Measurements from ENCODE around the gene NCKAP5. TPM values are rescaled to one million over a fixed set of nuclear protein-coding genes. Genes with fewer than 3 reads are reported as not detected.

The NCKAP5 gene
- total and polyA plus RNA-seq, 2 of the 13 experiments (the other 11 are each of a cell fraction or from before 2014, with no cell fraction given): 0.01 TPM; not detected in 1

DNA sequence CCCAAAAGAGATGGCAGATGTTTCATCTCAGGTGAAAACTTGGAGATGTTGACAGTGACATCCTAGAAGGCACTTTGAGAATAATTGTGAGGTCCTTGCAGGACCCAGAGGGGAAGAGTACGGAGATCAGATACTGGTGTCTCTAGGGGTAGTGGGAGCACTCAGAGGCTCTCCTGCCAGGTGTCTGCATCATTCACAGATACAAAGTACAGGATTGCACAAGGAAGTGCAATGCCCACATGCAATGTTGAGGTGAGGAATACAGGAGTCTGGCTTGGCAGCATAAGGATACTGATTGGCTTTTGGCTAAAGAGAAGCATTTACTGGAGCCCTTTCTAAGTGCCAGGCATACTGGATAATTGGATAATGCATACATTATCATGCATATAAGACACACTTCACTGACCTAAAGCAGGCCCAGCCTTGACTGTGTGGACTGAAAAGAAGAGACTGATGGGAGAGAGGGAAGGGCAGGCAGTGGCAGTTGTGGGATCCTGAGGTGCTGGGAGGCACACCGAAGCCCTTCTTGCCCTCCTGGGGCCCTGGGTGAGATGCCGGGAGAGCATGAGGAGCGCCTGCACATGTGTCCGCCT lies 31.0 kb upstream of the NCKAP5 start:
- Histone ChIP-seq H4K20me1 (ENCODE audit: insufficient read depth, low read length) (no peaks in the 10 kb centered on the region), H2AFZ (ENCODE audit: low read length) (no peak overlapping the region), H3K36me3 (replicated peaks in 1 of 2; ENCODE audit: control insufficient read depth in 1 of 2, insufficient read depth in 2 of 2, low read length in 2 of 2) (no peaks in the 10 kb centered on the region), H3K4me1 (ENCODE audit: insufficient read depth, low read length) (no peaks in the 10 kb centered on the region), H3K4me3 (replicated peaks in 1 of 3; ENCODE audit: insufficient read depth in 1 of 3, low read depth in 2 of 3, low read length in 3 of 3) (no peak overlapping the region), H3K27ac (ENCODE audit: extremely low read length, insufficient read depth, low read length) (no peak overlapping the region), H3K79me2 (ENCODE audit: insufficient read depth, low read length) (no peaks in the 10 kb centered on the region), H3K4me2 (ENCODE audit: low read depth, low read length) (no peak overlapping the region), H3K9me3 (ENCODE audit: low read length) (no peaks in the 10 kb centered on the region), H3K9ac (ENCODE audit: insufficient read depth, low read depth, low read length) (no peak overlapping the region), H3K27me3 (ENCODE audit: control insufficient read depth in 1 of 2, insufficient read depth in 2 of 2, low read length in 2 of 2) (peaks cover 0 to 5% of the 10 kb centered on the region in 2 experiments; a peak in 3 of 5 replicates)
- CTCF ChIA-PET (ENCODE audit: low intra/inter-chr PET ratio, low total read pairs): no interaction called here
- no peak for ATAC-seq
- POLR2A ChIA-PET: no interaction called here
- WGBS (ENCODE audit: low lambda C conversion rate): 18% methylated on average over 5 of the region's 5 CpGs
- no peak for DNase-seq (ENCODE audit: low spot score)
- no peak for FAIRE-seq
- BruUV-seq (replicated peaks): no TSS peak
- TF ChIP-seq SSRP1 (CRISPR knock-in tag; IDR thresholded peaks at IDR 0.05) (no peak), ZNF263 (CRISPR knock-in tag; IDR thresholded peaks at IDR 0.05) (peak; percentile 44; the same call in 1 of the 2 replicates), CEBPB (IDR thresholded peaks at IDR 0.05; ENCODE audit: borderline replicate concordance, low read depth, low read length) (peak; percentile 39; the same call in 1 of the 2 replicates)
- TF ChIP-seq, protein P1, sequence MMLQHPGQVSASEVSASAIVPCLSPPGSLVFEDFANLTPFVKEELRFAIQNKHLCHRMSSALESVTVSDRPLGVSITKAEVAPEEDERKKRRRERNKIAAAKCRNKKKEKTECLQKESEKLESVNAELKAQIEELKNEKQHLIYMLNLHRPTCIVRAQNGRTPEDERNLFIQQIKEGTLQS (CRISPR knock-in tag; IDR thresholded peaks at IDR 0.05): no peak
- intact Hi-C loops (cut with micrococcal nuclease; ENCODE audit: unreplicated experiment): no loop called here
- in situ Hi-C loops (cut with HindIII; ENCODE audit: extremely low pct_ligation_motif_present, low pct_unique_long_range_greater_than_20kb): no loop called here

DNA sequence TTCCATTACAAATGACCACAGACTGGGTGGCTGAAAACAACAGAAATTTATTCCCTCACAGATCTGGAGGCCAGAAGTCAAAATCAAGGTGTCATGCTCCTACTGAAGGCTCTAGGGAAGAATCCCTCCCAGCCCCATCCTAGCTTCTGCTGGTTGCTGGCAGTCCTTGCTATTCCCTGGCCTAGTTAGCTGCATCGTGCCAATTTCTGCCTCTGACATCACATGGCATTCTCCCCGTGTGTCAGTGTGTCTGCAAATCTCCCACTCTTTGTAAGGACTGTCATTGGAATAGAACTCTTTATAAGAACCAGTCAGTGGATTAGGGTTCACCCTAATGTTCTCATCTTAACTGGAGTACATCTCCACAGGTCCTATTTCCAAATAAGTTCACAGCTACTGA lies 30.5 kb upstream of the NCKAP5 start:
- Histone ChIP-seq H3K27me3 (ENCODE audit: control insufficient read depth in 1 of 2, insufficient read depth in 2 of 2, low read length in 2 of 2) (peaks cover 0 to 5% of the 10 kb centered on the region in 2 experiments; a peak in 3 of 5 replicates), H3K4me2 (ENCODE audit: low read depth, low read length) (no peak overlapping the region), H2AFZ (ENCODE audit: low read length) (no peak overlapping the region), H3K79me2 (ENCODE audit: insufficient read depth, low read length) (no peaks in the 10 kb centered on the region), H3K9ac (ENCODE audit: insufficient read depth, low read depth, low read length) (no peak overlapping the region), H3K4me3 (replicated peaks in 1 of 3; ENCODE audit: insufficient read depth in 1 of 3, low read depth in 2 of 3, low read length in 3 of 3) (no peak overlapping the region), H3K4me1 (ENCODE audit: insufficient read depth, low read length) (no peaks in the 10 kb centered on the region), H4K20me1 (ENCODE audit: insufficient read depth, low read length) (no peaks in the 10 kb centered on the region), H3K9me3 (ENCODE audit: low read length) (no peaks in the 10 kb centered on the region), H3K27ac (ENCODE audit: extremely low read length, insufficient read depth, low read length) (no peak overlapping the region), H3K36me3 (replicated peaks in 1 of 2; ENCODE audit: control insufficient read depth in 1 of 2, insufficient read depth in 2 of 2, low read length in 2 of 2) (no peaks in the 10 kb centered on the region)
- WGBS (ENCODE audit: low lambda C conversion rate): 0% methylated on average over 2 of the region's 2 CpGs
- intact Hi-C loops (cut with micrococcal nuclease; ENCODE audit: unreplicated experiment) (no loop called here), in situ Hi-C loops (cut with HindIII; ENCODE audit: extremely low pct_ligation_motif_present, low pct_unique_long_range_greater_than_20kb) (no loop called here)
- DNase-seq (ENCODE audit: low spot score) (no peak), ATAC-seq (no peak), FAIRE-seq (no peak)
- POLR2A ChIA-PET: no interaction called here
- no TSS peak for BruUV-seq (replicated peaks)
- CTCF ChIA-PET (ENCODE audit: low intra/inter-chr PET ratio, low total read pairs): no interaction called here
- no peak for TF ChIP-seq PHF8 (CRISPR knock-in tag; IDR thresholded peaks at IDR 0.05)
- TF ChIP-seq ZNF207 (IDR thresholded peaks at IDR 0.05; ENCODE audit: borderline replicate concordance): no peak
- TF ChIP-seq PRMT3 (CRISPR knock-in tag; IDR thresholded peaks at IDR 0.05; ENCODE audit: borderline replicate concordance, low read depth): no peak
- TF ChIP-seq, protein P2, sequence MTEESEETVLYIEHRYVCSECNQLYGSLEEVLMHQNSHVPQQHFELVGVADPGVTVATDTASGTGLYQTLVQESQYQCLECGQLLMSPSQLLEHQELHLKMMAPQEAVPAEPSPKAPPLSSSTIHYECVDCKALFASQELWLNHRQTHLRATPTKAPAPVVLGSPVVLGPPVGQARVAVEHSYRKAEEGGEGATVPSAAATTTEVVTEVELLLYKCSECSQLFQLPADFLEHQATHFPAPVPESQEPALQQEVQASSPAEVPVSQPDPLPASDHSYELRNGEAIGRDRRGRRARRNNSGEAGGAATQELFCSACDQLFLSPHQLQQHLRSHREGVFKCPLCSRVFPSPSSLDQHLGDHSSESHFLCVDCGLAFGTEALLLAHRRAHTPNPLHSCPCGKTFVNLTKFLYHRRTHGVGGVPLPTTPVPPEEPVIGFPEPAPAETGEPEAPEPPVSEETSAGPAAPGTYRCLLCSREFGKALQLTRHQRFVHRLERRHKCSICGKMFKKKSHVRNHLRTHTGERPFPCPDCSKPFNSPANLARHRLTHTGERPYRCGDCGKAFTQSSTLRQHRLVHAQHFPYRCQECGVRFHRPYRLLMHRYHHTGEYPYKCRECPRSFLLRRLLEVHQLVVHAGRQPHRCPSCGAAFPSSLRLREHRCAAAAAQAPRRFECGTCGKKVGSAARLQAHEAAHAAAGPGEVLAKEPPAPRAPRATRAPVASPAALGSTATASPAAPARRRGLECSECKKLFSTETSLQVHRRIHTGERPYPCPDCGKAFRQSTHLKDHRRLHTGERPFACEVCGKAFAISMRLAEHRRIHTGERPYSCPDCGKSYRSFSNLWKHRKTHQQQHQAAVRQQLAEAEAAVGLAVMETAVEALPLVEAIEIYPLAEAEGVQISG (CRISPR knock-in tag; IDR thresholded peaks at IDR 0.05): no peak
- TF ChIP-seq THAP11 (CRISPR knock-in tag; IDR thresholded peaks at IDR 0.05): no peak
- TF ChIP-seq ZFP90 (CRISPR knock-in tag; IDR thresholded peaks at IDR 0.05; ENCODE audit: borderline replicate concordance): no peak
- TF ChIP-seq ASH2L (IDR thresholded peaks at IDR 0.05; ENCODE audit: insufficient read length, low read depth, low read length): no peak
- TF ChIP-seq PPARG (CRISPR knock-in tag; conservative IDR thresholded peaks at IDR 0.05): no peak
- no peak for TF ChIP-seq ZNF7 (CRISPR knock-in tag; IDR thresholded peaks at IDR 0.05)

All from HepG2 (cell line).